Measurements from ENCODE around the gene AMBN. TPM values are rescaled to one million over a fixed set of nuclear protein-coding genes. Genes with fewer than 3 reads are reported as not detected.
A peak's percentile ranks its signal among the peaks of the same experiment; 100 is the strongest.

AMBN gene
- total and polyA plus RNA-seq, 9 of the 15 experiments (the other 6 are each of a cell fraction or from before 2014, with no cell fraction given) = 0.03 to 0.09 (median 0.07) TPM; not detected in 6

DNA sequence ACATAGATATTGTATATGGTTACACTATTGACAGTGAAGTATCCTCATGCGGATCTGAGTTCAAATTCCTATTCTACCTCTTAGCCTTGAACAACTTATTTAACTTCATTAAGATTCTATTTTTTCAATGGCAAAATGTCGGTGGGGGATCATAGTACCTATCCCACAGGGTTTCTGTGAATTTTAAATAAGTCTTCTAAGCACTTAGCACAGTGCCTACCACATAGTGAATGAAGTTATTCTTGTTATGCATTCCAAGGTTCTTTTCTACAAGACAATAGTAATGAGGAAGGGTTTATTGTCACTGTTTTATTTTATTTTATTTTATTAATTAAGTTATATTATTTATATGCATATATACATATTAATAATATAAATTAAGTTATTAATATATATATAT, 27.7 kb downstream of the AMBN start:
- Histone ChIP-seq H3K9me1 (ENCODE audit: control insufficient read depth, insufficient read depth, low read length) (no peaks in the 10 kb centered on the region), H3K9ac (ENCODE audit: insufficient read depth in 1 of 2, low read depth in 2 of 2, low read length in 2 of 2) (no peak overlapping the region), H2AFZ (ENCODE audit: low read depth, low read length) (no peak overlapping the region), H3K9me3 (replicated peaks; ENCODE audit: control insufficient read depth, insufficient read depth, low read depth, low read length) (no peaks in the 10 kb centered on the region), H3K4me1 (replicated peaks in 1 of 2; ENCODE audit: control insufficient read depth in 2 of 2, insufficient read depth in 2 of 2, low read length in 2 of 2) (no peaks in the 10 kb centered on the region), H3K36me3 (ENCODE audit: control insufficient read depth, insufficient read depth, low read length) (no peaks in the 10 kb centered on the region), H3K79me2 (ENCODE audit: control insufficient read depth, insufficient read depth, low read length) (no peaks in the 10 kb centered on the region), H3K4me3 (no peak overlapping the region), H3K4me2 (ENCODE audit: insufficient read depth, low read length) (no peak overlapping the region), H3K27ac (ENCODE audit: extremely low read depth, low read depth, low read length) (no peak overlapping the region), H4K20me1 (replicated peaks; ENCODE audit: control insufficient read depth, insufficient read depth, low read length) (no peaks in the 10 kb centered on the region), H3K27me3 (ENCODE audit: control insufficient read depth in 2 of 2, insufficient read depth in 2 of 2, low read length in 2 of 2) (no peaks in the 10 kb centered on the region; a peak in 1 of 5 replicates)
- ChIA-PET CTCF (ENCODE audit: low intra/inter-chr PET ratio) (no interaction called here), POLR2A (no interaction called here)
- TF ChIP-seq FOXA1 (IDR thresholded peaks at IDR 0.05; ENCODE audit: borderline replicate concordance) (no peak), PHTF2 (CRISPR knock-in tag; IDR thresholded peaks at IDR 0.05) (no peak), HES1 (IDR thresholded peaks at IDR 0.05; ENCODE audit: low read depth) (no peak), PRPF4 (IDR thresholded peaks at IDR 0.05; ENCODE audit: insufficient read depth, low read depth, low read length, poor library complexity, severe bottlenecking) (no peak), ZNF23 (CRISPR knock-in tag; IDR thresholded peaks at IDR 0.05) (no peak)
- in situ Hi-C loops (cut with MboI) = loop anchor here (25.0 kb wide), 1 partner anchor 1093 kb away; no protein-coding TSS in a partner anchor
- BruUV-seq (replicated peaks) = no TSS peak
- FAIRE-seq (no peak), ATAC-seq (no peak), DNase-seq (ENCODE audit: extremely low read depth in 1 of 4, low spot score in 3 of 4) (no peak)
- 54% methylated on average over 2 of the region's 2 CpGs for WGBS (ENCODE audit: insufficient coverage, low coverage, missing lambda C conversion rate)
- intact Hi-C loops (cut with micrococcal nuclease) = no loop called here

- 36% methylated on average over 3 of the region's 3 CpGs for WGBS (ENCODE audit: insufficient coverage, low coverage, missing lambda C conversion rate)
- Histone ChIP-seq H3K27me3 (ENCODE audit: control insufficient read depth in 2 of 2, insufficient read depth in 2 of 2, low read length in 2 of 2) (no peaks in the 10 kb centered on the region), H3K4me3 (no peak overlapping the region), H3K79me2 (ENCODE audit: control insufficient read depth, insufficient read depth, low read length) (no peaks in the 10 kb centered on the region), H3K4me1 (replicated peaks in 1 of 2; ENCODE audit: control insufficient read depth in 2 of 2, insufficient read depth in 2 of 2, low read length in 2 of 2) (no peaks in the 10 kb centered on the region; a peak in 1 of 5 replicates), H3K9ac (ENCODE audit: insufficient read depth in 1 of 2, low read depth in 2 of 2, low read length in 2 of 2) (no peak overlapping the region), H2AFZ (ENCODE audit: low read depth, low read length) (peak overlapping the region; percentile 30; the same call in 1 of the 2 replicates), H3K9me3 (replicated peaks; ENCODE audit: control insufficient read depth, insufficient read depth, low read depth, low read length) (no peaks in the 10 kb centered on the region), H3K27ac (ENCODE audit: extremely low read depth, low read depth, low read length) (no peak overlapping the region), H4K20me1 (replicated peaks; ENCODE audit: control insufficient read depth, insufficient read depth, low read length) (no peaks in the 10 kb centered on the region), H3K4me2 (ENCODE audit: insufficient read depth, low read length) (no peak overlapping the region), H3K36me3 (ENCODE audit: control insufficient read depth, insufficient read depth, low read length) (no peaks in the 10 kb centered on the region), H3K9me1 (ENCODE audit: control insufficient read depth, insufficient read depth, low read length) (no peaks in the 10 kb centered on the region)
- FAIRE-seq (no peak), DNase-seq (ENCODE audit: extremely low read depth in 1 of 4, low spot score in 3 of 4) (no peak), ATAC-seq (no peak)
- in situ Hi-C loops (cut with MboI) = loop anchor here (25.0 kb wide), 1 partner anchor 1089 kb away; no protein-coding TSS in a partner anchor
- intact Hi-C loops (cut with micrococcal nuclease) = no loop called here
- ChIA-PET POLR2A (no interaction called here), CTCF (ENCODE audit: low intra/inter-chr PET ratio) (no interaction called here)
- BruUV-seq (replicated peaks) = no TSS peak
- TF ChIP-seq ZNF23 (CRISPR knock-in tag; IDR thresholded peaks at IDR 0.05) (no peak), PATZ1 (CRISPR knock-in tag; IDR thresholded peaks at IDR 0.05; ENCODE audit: borderline replicate concordance) (no peak), ZNF518B (CRISPR knock-in tag; IDR thresholded peaks at IDR 0.05) (no peak), ASH1L (IDR thresholded peaks at IDR 0.05; ENCODE audit: borderline replicate concordance, low read depth, partially characterized antibody) (no peak), ZNF263 (CRISPR knock-in tag; IDR thresholded peaks at IDR 0.05; ENCODE audit: borderline replicate concordance) (no peak), HDAC2 (IDR thresholded peaks at IDR 0.05) (no peak)
These were observed 31.3 kb downstream of the AMBN start for GRCh38 chr4:70623323-70623722.

All from K562 (cell line).